ENCODE measurements around the gene DEK.

- no peak for TF ChIP-seq HOXA7 (CRISPR knock-in tag; IDR thresholded peaks at IDR 0.05)
- TF ChIP-seq, protein P1, sequence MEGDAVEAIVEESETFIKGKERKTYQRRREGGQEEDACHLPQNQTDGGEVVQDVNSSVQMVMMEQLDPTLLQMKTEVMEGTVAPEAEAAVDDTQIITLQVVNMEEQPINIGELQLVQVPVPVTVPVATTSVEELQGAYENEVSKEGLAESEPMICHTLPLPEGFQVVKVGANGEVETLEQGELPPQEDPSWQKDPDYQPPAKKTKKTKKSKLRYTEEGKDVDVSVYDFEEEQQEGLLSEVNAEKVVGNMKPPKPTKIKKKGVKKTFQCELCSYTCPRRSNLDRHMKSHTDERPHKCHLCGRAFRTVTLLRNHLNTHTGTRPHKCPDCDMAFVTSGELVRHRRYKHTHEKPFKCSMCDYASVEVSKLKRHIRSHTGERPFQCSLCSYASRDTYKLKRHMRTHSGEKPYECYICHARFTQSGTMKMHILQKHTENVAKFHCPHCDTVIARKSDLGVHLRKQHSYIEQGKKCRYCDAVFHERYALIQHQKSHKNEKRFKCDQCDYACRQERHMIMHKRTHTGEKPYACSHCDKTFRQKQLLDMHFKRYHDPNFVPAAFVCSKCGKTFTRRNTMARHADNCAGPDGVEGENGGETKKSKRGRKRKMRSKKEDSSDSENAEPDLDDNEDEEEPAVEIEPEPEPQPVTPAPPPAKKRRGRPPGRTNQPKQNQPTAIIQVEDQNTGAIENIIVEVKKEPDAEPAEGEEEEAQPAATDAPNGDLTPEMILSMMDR (IDR thresholded peaks at IDR 0.05), result no peak
- no peak for TF ChIP-seq REST (IDR thresholded peaks at IDR 0.05)
- no peak for TF ChIP-seq KDM1A (IDR thresholded peaks at IDR 0.05; ENCODE audit: low read depth)
- TF ChIP-seq POLR2A (IDR thresholded peaks at IDR 0.05; ENCODE audit: low read length), result no peak
- no peak for TF ChIP-seq MAFK (IDR thresholded peaks at IDR 0.05; ENCODE audit: partially characterized antibody)
- TF ChIP-seq CHD4 (IDR thresholded peaks at IDR 0.05; ENCODE audit: borderline replicate concordance), result no peak
- TF ChIP-seq MAX (IDR thresholded peaks at IDR 0.05), result no peak
- TF ChIP-seq RFX5 (IDR thresholded peaks at IDR 0.05), result no peak
- no peak for TF ChIP-seq RARB (CRISPR knock-in tag; IDR thresholded peaks at IDR 0.05)
- no peak for TF ChIP-seq ZFP36 (IDR thresholded peaks at IDR 0.05; ENCODE audit: borderline replicate concordance, partially characterized antibody)
These were observed 620 bp upstream of the DEK start for GRCh38 chr6:18264923-18265377.

Data from A549 (cell line).